Mammary epithelial cell (primary cell): ENCODE measurements around the gene UBC.

Source experiments
- CTCF ChIP-seq, 2 donors: IDR thresholded peaks in 1 of 2; conservative IDR thresholded peaks in 1 of 2; 2 replicates each; pipeline ENCODE4 v1.5.1; 2011 to 2012; ENCODE audit warnings: inconsistent platforms in 2 of 2, low read length in 2 of 2, mild to moderate bottlenecking in 2 of 2, control low read depth in 1 of 2, low read depth in 1 of 2; ENCODE audit not compliant: insufficient read depth in 1 of 2; ENCODE audit errors: extremely low read depth in 1 of 2
- EZH2 ChIP-seq: IDR thresholded peaks from 2 replicates; pipeline ENCODE4 v1.6.1; 2012; ENCODE audit warnings: low read length, inconsistent platforms, borderline replicate concordance

GRCh38 chr12:124941170-124941527 is 26.7 kb upstream of the UBC start:
- TF ChIP-seq CTCF (conservative IDR thresholded peaks at IDR 0.05 in 1 of 2, IDR thresholded peaks at IDR 0.05 in 1 of 2; ENCODE audit: extremely low read depth in 1 of 2, insufficient read depth in 1 of 2, low read depth in 1 of 2, low read length in 2 of 2) (no peak), EZH2 (no peak)
